OCI-LY3 (cell line): Measurements from ENCODE around the gene LGALS3.

ENCODE experiments used
- CTCF ChIP-seq: fragments of 200-600, 300-600 bp; sonication (generic); IDR thresholded peaks from 2 replicates; pipeline ENCODE4 v1.5.1; 2014; ENCODE audit warnings: antibody characterized with exemption, low read length, low read depth
- EZH2phosphoT487 ChIP-seq: fragments of 200-600 bp; shearing (Covaris generic); IDR thresholded peaks from 2 replicates; pipeline ENCODE4 v1.6.1; 2018; ENCODE audit warnings: antibody characterized with exemption, mixed run types, low read depth

DNA sequence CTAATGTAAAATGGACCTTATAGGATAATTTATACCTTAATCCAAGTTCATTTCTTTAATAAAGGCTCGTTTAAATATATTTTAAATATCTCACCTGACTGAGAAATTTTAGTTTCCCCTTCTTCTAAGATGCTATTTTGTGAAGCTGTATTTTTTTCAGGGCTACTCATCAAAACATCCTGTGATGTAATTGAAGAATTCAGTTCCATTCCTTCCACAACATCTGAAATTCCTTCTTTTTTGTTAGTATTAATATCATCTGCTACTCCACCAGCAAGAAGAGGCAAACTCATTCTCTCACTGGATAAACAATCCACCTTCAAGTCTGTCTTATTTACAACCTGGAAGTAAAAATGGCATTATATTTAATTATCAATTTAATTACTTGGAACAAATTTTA lies 22.5 kb downstream of the LGALS3 start:
- TF ChIP-seq CTCF (no peak), EZH2phosphoT487 (no peak)
